Measurements from ENCODE around the gene APBA2.

APBA2 gene

GRCh38 chr15:28983432-28984311 lies 97.9 kb downstream of the APBA2 start:
- DNase-seq (ENCODE audit: low read depth in 3 of 3): no peak

- no peak for DNase-seq (ENCODE audit: low read depth in 3 of 3)
Observed at GRCh38 chr15:28984421-28985315, 98.9 kb downstream of the APBA2 start.

- no peak for DNase-seq (ENCODE audit: low read depth in 3 of 3)
Observed at GRCh38 chr15:28985316-28985645, 99.5 kb downstream of the APBA2 start.

GRCh38 chr15:28985691-28986090 lies 99.9 kb downstream of the APBA2 start:
- no peak for DNase-seq (ENCODE audit: low read depth in 3 of 3)

GRCh38 chr15:28986108-28986507 lies 100.3 kb downstream of the APBA2 start:
- DNase-seq (ENCODE audit: low read depth in 3 of 3): no peak

GRCh38 chr15:28986726-28987125 lies 101.0 kb downstream of the APBA2 start:
- DNase-seq (ENCODE audit: low read depth in 3 of 3): no peak

- no peak for DNase-seq (ENCODE audit: low read depth in 3 of 3)
Observed at GRCh38 chr15:28987337-28987736, 101.6 kb downstream of the APBA2 start.

GRCh38 chr15:28989239-28989830 lies 103.6 kb downstream of the APBA2 start:
- DNase-seq (ENCODE audit: low read depth in 3 of 3): no peak

GRCh38 chr15:28989896-28990295 lies 104.1 kb downstream of the APBA2 start:
- no peak for DNase-seq (ENCODE audit: low read depth in 3 of 3)

- no peak for DNase-seq (ENCODE audit: low read depth in 3 of 3)
Observed at GRCh38 chr15:28990390-28990789, 104.6 kb downstream of the APBA2 start.

- no peak for DNase-seq (ENCODE audit: low read depth in 3 of 3)
Observed at GRCh38 chr15:28991236-28992171, 105.7 kb downstream of the APBA2 start.

- no peak for DNase-seq (ENCODE audit: low read depth in 3 of 3)
Observed at GRCh38 chr15:28992336-28992864, 106.6 kb downstream of the APBA2 start.

GRCh38 chr15:28993051-28993719 lies 107.4 kb downstream of the APBA2 start:
- no peak for DNase-seq (ENCODE audit: low read depth in 3 of 3)

- DNase-seq (ENCODE audit: low read depth in 3 of 3): no peak
Observed at GRCh38 chr15:28993720-28994053, 107.9 kb downstream of the APBA2 start.

- peak in 2 of 3 experiments; percentile 11 to 48 for DNase-seq (ENCODE audit: low read depth in 3 of 3)
Observed at GRCh38 chr15:28994142-28994830, 108.5 kb downstream of the APBA2 start.

GRCh38 chr15:28994831-28995596 lies 109.2 kb downstream of the APBA2 start:
- DNase-seq (ENCODE audit: low read depth in 3 of 3): no peak

- DNase-seq (ENCODE audit: low read depth in 3 of 3): no peak
Observed at GRCh38 chr15:28995705-28996104, 109.9 kb downstream of the APBA2 start.

- no peak for DNase-seq (ENCODE audit: low read depth in 3 of 3)
Observed at GRCh38 chr15:28996289-28996688, 110.5 kb downstream of the APBA2 start.

GRCh38 chr15:28996953-28997352 lies 111.2 kb downstream of the APBA2 start:
- no peak for DNase-seq (ENCODE audit: low read depth in 3 of 3)
